WTC11 (cell line): Measurements from ENCODE around the gene SIPA1L3. TPM values are rescaled to one million over a fixed set of nuclear protein-coding genes. Genes with fewer than 3 reads are reported as not detected.

ENCODE experiments used
- ATAC-seq: fragments of 200-7000 bp; cut with Tn5 transposase; 2 replicates; pipeline ENCODE4 v1.10.0; 2021; ENCODE audit warnings: mild to moderate bottlenecking, moderate library complexity
- CTCF ChIA-PET: fragments of 300-600 bp; sonication (Branson Sonifier 250); formaldehyde crosslinking; loops from one replicate; lab custom pipeline; 2021; ENCODE audit warnings: antibody characterized with exemption; lab: Charles Lee
- POLR2A ChIA-PET: fragments of 350-600 bp; sonication (Branson Sonifier 250); formaldehyde crosslinking; loops from one replicate; lab custom pipeline; 2021; ENCODE audit warnings: antibody characterized with exemption; lab: Charles Lee
- DNase-seq: peaks from one replicate; pipeline ENCODE4 v3.0.0; 2021; ENCODE audit warnings: low spot score
- H3K27ac Mint-ChIP-seq: 2 replicates; pipeline ENCODE4 v1.8.0; 2021; ENCODE audit warnings: mixed read lengths
- H3K27me3 Mint-ChIP-seq: 2 replicates; pipeline ENCODE4 v1.8.0; 2021; ENCODE audit warnings: low read depth, mild to moderate bottlenecking, moderate library complexity, mixed read lengths
- H3K36me3 Mint-ChIP-seq: 2 replicates; pipeline ENCODE4 v1.8.0; 2021; ENCODE audit warnings: mixed read lengths
- H3K4me1 Mint-ChIP-seq: 2 replicates; pipeline ENCODE4 v1.8.0; 2022; ENCODE audit warnings: mixed read lengths
- H3K4me3 Mint-ChIP-seq: 2 replicates; pipeline ENCODE4 v1.8.0; 2021; ENCODE audit warnings: mild to moderate bottlenecking, moderate library complexity, mixed read lengths
- H3K9me3 Mint-ChIP-seq: 2 replicates; pipeline ENCODE4 v1.8.0; 2021; ENCODE audit warnings: mixed read lengths
- ATF6 ChIP-seq: sonication (generic); formaldehyde crosslinking; IDR thresholded peaks from 2 replicates; pipeline ENCODE4 v1.8.1; 2023; ENCODE audit warnings: mild to moderate bottlenecking, missing genetic modification reagents
- ELF4 ChIP-seq: sonication (generic); formaldehyde crosslinking; IDR thresholded peaks from 2 replicates; pipeline ENCODE4 v1.8.1; 2022; ENCODE audit warnings: low read depth, mild to moderate bottlenecking, moderate library complexity, missing genetic modification reagents
- ETV6 ChIP-seq: sonication (generic); formaldehyde crosslinking; IDR thresholded peaks from 2 replicates; pipeline ENCODE4 v1.8.1; 2022; ENCODE audit warnings: mild to moderate bottlenecking, missing genetic modification reagents
- NFATC4 ChIP-seq: fragments of 250-450 bp; sonication (Bioruptor Pico); IDR thresholded peaks from 2 replicates; pipeline ENCODE4 v1.9.0; 2021; ENCODE audit warnings: mild to moderate bottlenecking
- NFYB ChIP-seq: sonication (generic); formaldehyde crosslinking; conservative IDR thresholded peaks from 2 replicates; pipeline ENCODE4 v1.8.0; 2022; ENCODE audit warnings: low read depth, missing genetic modification reagents
- NR3C1 ChIP-seq: sonication (generic); formaldehyde crosslinking; conservative IDR thresholded peaks from 2 replicates; pipeline ENCODE4 v1.8.1; 2023; ENCODE audit warnings: low read depth, mild to moderate bottlenecking, missing genetic modification reagents
- PRDM15 ChIP-seq: sonication (generic); formaldehyde crosslinking; IDR thresholded peaks from 2 replicates; pipeline ENCODE4 v1.8.0; 2022; ENCODE audit warnings: missing genetic modification reagents
- RORB ChIP-seq: fragments of 250-450 bp; sonication (Bioruptor Pico); IDR thresholded peaks from 2 replicates; pipeline ENCODE4 v1.9.0; 2021; ENCODE audit warnings: mild to moderate bottlenecking
- SMAD3 ChIP-seq: sonication (generic); formaldehyde crosslinking; IDR thresholded peaks from 2 replicates; pipeline ENCODE4 v1.8.0; 2022; ENCODE audit warnings: missing genetic modification reagents, mild to moderate bottlenecking, borderline replicate concordance
- ZBTB21 ChIP-seq: sonication (generic); formaldehyde crosslinking; IDR thresholded peaks from 2 replicates; pipeline ENCODE4 v1.8.1; 2023; ENCODE audit warnings: mild to moderate bottlenecking, missing genetic modification reagents, borderline replicate concordance
- ZBTB43 ChIP-seq: sonication (generic); formaldehyde crosslinking; IDR thresholded peaks from 2 replicates; pipeline ENCODE4 v1.8.1; 2023; ENCODE audit warnings: mild to moderate bottlenecking, missing genetic modification reagents
- ZNF416 ChIP-seq: fragments of 250-450 bp; sonication (Bioruptor Pico); IDR thresholded peaks from 2 replicates; pipeline ENCODE4 v1.9.0; 2021; ENCODE audit warnings: mild to moderate bottlenecking, inconsistent platforms
- ZNF671 ChIP-seq: fragments of 250-450 bp; sonication (Bioruptor Pico); IDR thresholded peaks from 2 replicates; pipeline ENCODE4 v1.8.0; 2021; ENCODE audit warnings: mild to moderate bottlenecking
- total RNA-seq: library from RNA; stranded (reverse); gene quantifications from 3 replicates; pipeline ENCODE4 v1.2.3, GENCODE V29; 2021
- TF ChIP-seq, protein P1 (sequence below): sonication (generic); formaldehyde crosslinking; IDR thresholded peaks from 2 replicates; pipeline ENCODE4 v1.8.1; 2023; ENCODE audit warnings: mild to moderate bottlenecking, missing genetic modification reagents, moderate library complexity
- TF ChIP-seq, protein P2 (sequence below): fragments of 250-450 bp; sonication (Bioruptor Pico); IDR thresholded peaks from 2 replicates; pipeline ENCODE4 v1.9.0; 2021; ENCODE audit warnings: moderate library complexity, mild to moderate bottlenecking, inconsistent platforms, borderline replicate concordance
- TF ChIP-seq, protein P3 (sequence below): sonication (generic); formaldehyde crosslinking; IDR thresholded peaks from 2 replicates; pipeline ENCODE4 v1.8.0; 2022; ENCODE audit warnings: mild to moderate bottlenecking, missing genetic modification reagents
- TF ChIP-seq, protein P4 (sequence below): sonication (generic); formaldehyde crosslinking; IDR thresholded peaks from 2 replicates; pipeline ENCODE4 v1.8.0; 2022; ENCODE audit warnings: mild to moderate bottlenecking, missing genetic modification reagents
- TF ChIP-seq, protein P5 (sequence below): sonication (generic); formaldehyde crosslinking; IDR thresholded peaks from 2 replicates; pipeline ENCODE4 v1.8.0; 2022; ENCODE audit warnings: mild to moderate bottlenecking, missing genetic modification reagents
- TF ChIP-seq, protein P6 (sequence below): fragments of 250-450 bp; sonication (Bioruptor Pico); IDR thresholded peaks from 2 replicates; pipeline ENCODE4 v1.9.0; 2021; ENCODE audit warnings: mild to moderate bottlenecking

Gene SIPA1L3
- total RNA-seq, 1 experiment from 2014 or later: 41.5 TPM

GRCh38 chr19:38024992-38025908 lies 118.2 kb downstream of the SIPA1L3 start:
- no peaks in the 10 kb centered on the region for H3K27me3 Mint-ChIP-seq
- peaks cover 22% of the 10 kb centered on the region for H3K4me1 Mint-ChIP-seq
- DNase-seq (peak; percentile 53), ATAC-seq (peak; percentile 95)
- ChIA-PET CTCF (interaction anchor here (1.7 to 2.1 kb wide), 2 partner anchors 49 to 123 kb away, joined by 5 to 7 read pairs; no protein-coding TSS in a partner anchor), POLR2A (interaction anchor here (1.4 kb wide), 1 partner anchor 21 kb away, joined by 6 read pairs; no protein-coding TSS in a partner anchor)
- H3K4me3 Mint-ChIP-seq: no peak overlapping the region
- peak overlapping the region; percentile 78 for H3K27ac Mint-ChIP-seq
- peaks cover 2% of the 10 kb centered on the region; the same call in 1 of the 2 replicates for H3K36me3 Mint-ChIP-seq
- no peaks in the 10 kb centered on the region for H3K9me3 Mint-ChIP-seq
- no peak for TF ChIP-seq ATF6
- no peak for TF ChIP-seq ZBTB43 (CRISPR knock-in tag)
- no peak for TF ChIP-seq SMAD3 (CRISPR knock-in tag)
- TF ChIP-seq, protein P1, sequence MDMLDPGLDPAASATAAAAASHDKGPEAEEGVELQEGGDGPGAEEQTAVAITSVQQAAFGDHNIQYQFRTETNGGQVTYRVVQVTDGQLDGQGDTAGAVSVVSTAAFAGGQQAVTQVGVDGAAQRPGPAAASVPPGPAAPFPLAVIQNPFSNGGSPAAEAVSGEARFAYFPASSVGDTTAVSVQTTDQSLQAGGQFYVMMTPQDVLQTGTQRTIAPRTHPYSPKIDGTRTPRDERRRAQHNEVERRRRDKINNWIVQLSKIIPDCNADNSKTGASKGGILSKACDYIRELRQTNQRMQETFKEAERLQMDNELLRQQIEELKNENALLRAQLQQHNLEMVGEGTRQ (CRISPR knock-in tag): peak; percentile 88
- no peak for TF ChIP-seq ELF4
- no peak for TF ChIP-seq RORB (CRISPR knock-in tag)
- TF ChIP-seq ZBTB21 (CRISPR knock-in tag): no peak
- TF ChIP-seq ZNF671 (CRISPR knock-in tag): no peak
- TF ChIP-seq, protein P2, sequence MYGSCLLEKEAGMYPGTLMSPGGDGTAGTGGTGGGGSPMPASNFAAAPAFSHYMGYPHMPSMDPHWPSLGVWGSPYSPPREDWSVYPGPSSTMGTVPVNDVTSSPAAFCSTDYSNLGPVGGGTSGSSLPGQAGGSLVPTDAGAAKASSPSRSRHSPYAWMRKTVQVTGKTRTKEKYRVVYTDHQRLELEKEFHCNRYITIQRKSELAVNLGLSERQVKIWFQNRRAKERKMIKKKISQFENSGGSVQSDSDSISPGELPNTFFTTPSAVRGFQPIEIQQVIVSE (CRISPR knock-in tag): no peak
- TF ChIP-seq, protein P3, sequence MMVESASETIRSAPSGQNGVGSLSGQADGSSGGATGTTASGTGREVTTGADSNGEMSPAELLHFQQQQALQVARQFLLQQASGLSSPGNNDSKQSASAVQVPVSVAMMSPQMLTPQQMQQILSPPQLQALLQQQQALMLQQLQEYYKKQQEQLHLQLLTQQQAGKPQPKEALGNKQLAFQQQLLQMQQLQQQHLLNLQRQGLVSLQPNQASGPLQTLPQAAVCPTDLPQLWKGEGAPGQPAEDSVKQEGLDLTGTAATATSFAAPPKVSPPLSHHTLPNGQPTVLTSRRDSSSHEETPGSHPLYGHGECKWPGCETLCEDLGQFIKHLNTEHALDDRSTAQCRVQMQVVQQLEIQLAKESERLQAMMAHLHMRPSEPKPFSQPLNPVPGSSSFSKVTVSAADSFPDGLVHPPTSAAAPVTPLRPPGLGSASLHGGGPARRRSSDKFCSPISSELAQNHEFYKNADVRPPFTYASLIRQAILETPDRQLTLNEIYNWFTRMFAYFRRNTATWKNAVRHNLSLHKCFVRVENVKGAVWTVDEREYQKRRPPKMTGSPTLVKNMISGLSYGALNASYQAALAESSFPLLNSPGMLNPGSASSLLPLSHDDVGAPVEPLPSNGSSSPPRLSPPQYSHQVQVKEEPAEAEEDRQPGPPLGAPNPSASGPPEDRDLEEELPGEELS (CRISPR knock-in tag): no peak
- TF ChIP-seq NFATC4 (CRISPR knock-in tag): no peak
- TF ChIP-seq PRDM15: no peak
- TF ChIP-seq, protein P4, sequence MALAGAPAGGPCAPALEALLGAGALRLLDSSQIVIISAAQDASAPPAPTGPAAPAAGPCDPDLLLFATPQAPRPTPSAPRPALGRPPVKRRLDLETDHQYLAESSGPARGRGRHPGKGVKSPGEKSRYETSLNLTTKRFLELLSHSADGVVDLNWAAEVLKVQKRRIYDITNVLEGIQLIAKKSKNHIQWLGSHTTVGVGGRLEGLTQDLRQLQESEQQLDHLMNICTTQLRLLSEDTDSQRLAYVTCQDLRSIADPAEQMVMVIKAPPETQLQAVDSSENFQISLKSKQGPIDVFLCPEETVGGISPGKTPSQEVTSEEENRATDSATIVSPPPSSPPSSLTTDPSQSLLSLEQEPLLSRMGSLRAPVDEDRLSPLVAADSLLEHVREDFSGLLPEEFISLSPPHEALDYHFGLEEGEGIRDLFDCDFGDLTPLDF (CRISPR knock-in tag): no peak
- TF ChIP-seq, protein P5, sequence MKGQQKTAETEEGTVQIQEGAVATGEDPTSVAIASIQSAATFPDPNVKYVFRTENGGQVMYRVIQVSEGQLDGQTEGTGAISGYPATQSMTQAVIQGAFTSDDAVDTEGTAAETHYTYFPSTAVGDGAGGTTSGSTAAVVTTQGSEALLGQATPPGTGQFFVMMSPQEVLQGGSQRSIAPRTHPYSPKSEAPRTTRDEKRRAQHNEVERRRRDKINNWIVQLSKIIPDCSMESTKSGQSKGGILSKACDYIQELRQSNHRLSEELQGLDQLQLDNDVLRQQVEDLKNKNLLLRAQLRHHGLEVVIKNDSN (CRISPR knock-in tag): peak; percentile 78
- TF ChIP-seq NFYB: peak; percentile 66
- no peak for TF ChIP-seq ETV6 (CRISPR knock-in tag)
- no peak for TF ChIP-seq NR3C1 (CRISPR knock-in tag)
- TF ChIP-seq ZNF416 (CRISPR knock-in tag): no peak
- TF ChIP-seq, protein P6, sequence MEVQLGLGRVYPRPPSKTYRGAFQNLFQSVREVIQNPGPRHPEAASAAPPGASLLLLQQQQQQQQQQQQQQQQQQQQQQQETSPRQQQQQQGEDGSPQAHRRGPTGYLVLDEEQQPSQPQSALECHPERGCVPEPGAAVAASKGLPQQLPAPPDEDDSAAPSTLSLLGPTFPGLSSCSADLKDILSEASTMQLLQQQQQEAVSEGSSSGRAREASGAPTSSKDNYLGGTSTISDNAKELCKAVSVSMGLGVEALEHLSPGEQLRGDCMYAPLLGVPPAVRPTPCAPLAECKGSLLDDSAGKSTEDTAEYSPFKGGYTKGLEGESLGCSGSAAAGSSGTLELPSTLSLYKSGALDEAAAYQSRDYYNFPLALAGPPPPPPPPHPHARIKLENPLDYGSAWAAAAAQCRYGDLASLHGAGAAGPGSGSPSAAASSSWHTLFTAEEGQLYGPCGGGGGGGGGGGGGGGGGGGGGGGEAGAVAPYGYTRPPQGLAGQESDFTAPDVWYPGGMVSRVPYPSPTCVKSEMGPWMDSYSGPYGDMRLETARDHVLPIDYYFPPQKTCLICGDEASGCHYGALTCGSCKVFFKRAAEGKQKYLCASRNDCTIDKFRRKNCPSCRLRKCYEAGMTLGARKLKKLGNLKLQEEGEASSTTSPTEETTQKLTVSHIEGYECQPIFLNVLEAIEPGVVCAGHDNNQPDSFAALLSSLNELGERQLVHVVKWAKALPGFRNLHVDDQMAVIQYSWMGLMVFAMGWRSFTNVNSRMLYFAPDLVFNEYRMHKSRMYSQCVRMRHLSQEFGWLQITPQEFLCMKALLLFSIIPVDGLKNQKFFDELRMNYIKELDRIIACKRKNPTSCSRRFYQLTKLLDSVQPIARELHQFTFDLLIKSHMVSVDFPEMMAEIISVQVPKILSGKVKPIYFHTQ: no peak
